ENCODE data around the gene ELMOD2. TPM values are rescaled to one million over a fixed set of nuclear protein-coding genes. Genes with fewer than 3 reads are reported as not detected.

ELMOD2 gene
- polyA plus RNA-seq, 1 donor from 2014 or later = 101 TPM

DNA sequence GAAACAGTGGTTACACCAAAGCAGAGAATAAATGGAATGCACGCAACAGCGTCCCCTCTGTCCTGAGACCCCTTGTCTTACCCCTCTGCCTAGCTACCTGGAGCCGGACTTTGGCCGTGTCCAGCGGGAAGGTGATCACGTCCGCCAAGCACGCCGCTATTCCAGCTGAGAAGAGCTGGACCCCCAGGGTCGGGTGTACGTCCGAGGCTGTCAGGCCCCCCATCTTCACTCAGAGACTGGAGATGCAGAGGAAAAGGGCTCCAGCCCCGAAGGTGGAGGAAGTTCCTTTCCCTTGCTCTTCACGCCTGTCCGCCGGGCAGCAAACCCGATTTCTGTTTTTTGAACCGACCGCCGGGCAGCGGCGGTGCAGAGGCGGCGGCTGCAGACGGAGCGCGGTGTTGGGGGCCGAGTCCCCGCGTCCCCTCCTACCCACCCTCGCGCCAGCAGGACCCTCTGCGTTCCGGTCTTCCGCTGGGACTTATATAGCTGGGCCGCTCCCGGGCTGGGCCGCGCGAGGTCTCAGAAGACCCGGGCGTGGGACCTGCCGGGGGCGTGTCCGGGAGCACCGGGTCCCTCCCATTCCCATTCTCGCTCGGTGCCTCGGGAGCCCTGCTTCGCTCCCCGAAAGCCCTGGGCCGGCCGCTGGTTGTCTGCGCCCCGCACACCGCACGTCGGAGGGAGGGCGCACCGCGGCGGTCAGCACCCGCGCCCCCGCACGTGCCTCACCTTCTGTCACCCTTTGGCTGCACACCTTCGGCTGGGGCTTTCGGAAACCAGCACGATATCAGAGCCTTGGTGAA is 44.7 kb downstream of the ELMOD2 start, which contains the start of gene UCP1:
Gene UCP1, minus strand, starts transcription at position 455 of the 800 bp plus-strand sequence. Its CDS starts 232 bp downstream, at position 223.
- Histone ChIP-seq H3K4me2 (ENCODE audit: low read length) (no peak within 1 kb of the TSS), H4K20me1 (ENCODE audit: insufficient read depth) (no peaks in the 10 kb centered on the region), H3K9me2 (ENCODE audit: insufficient read depth, low read length) (no peaks in the 10 kb centered on the region), H3K79me2 (replicated peaks; ENCODE audit: insufficient read depth, low read length) (no peaks in the 10 kb centered on the region), H3K36me3 (ENCODE audit: insufficient read depth, low read length) (no peaks in the 10 kb centered on the region), H3K27ac (ENCODE audit: low read length) (no peak within 1 kb of the TSS), H3K27me3 (ENCODE audit: insufficient read depth, low read depth, low read length) (peaks cover 49% of the 10 kb centered on the region), H3K9ac (ENCODE audit: low read length) (no peak within 1 kb of the TSS), H2AFZ (ENCODE audit: low read depth, low read length) (no peak within 1 kb of the TSS), H3K9me3 (ENCODE audit: low read length) (no peaks in the 10 kb centered on the region), H3K4me3 (ENCODE audit: low read length) (peak within 1 kb of the TSS; percentile 66), H3F3A (ENCODE audit: insufficient read depth, low read length, poor library complexity, severe bottlenecking) (no peaks in the 10 kb centered on the region)
- TF ChIP-seq EP300 (conservative IDR thresholded peaks at IDR 0.05; ENCODE audit: poor library complexity, severe bottlenecking) (no peak), TAF1 (IDR thresholded peaks at IDR 0.05; ENCODE audit: low read depth) (no peak), SMC3 (conservative IDR thresholded peaks at IDR 0.05; ENCODE audit: poor library complexity) (no peak), MXI1 (conservative IDR thresholded peaks at IDR 0.05; ENCODE audit: poor library complexity, severe bottlenecking) (no peak), POLR2AphosphoS5 (IDR thresholded peaks at IDR 0.05) (no peak), RAD21 (conservative IDR thresholded peaks at IDR 0.05) (no peak), EZH2 (IDR thresholded peaks at IDR 0.05; ENCODE audit: borderline replicate concordance, insufficient read depth, low read length, poor library complexity, severe bottlenecking) (no peak), REST (IDR thresholded peaks at IDR 0.05; ENCODE audit: borderline replicate concordance) (no peak)
- TF ChIP-seq, protein P1, sequence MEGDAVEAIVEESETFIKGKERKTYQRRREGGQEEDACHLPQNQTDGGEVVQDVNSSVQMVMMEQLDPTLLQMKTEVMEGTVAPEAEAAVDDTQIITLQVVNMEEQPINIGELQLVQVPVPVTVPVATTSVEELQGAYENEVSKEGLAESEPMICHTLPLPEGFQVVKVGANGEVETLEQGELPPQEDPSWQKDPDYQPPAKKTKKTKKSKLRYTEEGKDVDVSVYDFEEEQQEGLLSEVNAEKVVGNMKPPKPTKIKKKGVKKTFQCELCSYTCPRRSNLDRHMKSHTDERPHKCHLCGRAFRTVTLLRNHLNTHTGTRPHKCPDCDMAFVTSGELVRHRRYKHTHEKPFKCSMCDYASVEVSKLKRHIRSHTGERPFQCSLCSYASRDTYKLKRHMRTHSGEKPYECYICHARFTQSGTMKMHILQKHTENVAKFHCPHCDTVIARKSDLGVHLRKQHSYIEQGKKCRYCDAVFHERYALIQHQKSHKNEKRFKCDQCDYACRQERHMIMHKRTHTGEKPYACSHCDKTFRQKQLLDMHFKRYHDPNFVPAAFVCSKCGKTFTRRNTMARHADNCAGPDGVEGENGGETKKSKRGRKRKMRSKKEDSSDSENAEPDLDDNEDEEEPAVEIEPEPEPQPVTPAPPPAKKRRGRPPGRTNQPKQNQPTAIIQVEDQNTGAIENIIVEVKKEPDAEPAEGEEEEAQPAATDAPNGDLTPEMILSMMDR (IDR thresholded peaks at IDR 0.05; ENCODE audit: poor library complexity, severe bottlenecking) = no peak

- H3K9me3 ChIP-seq (ENCODE audit: low read length) = no peaks in the 10 kb centered on the region
- TF ChIP-seq SMC3 (conservative IDR thresholded peaks at IDR 0.05; ENCODE audit: poor library complexity) = no peak
- TF ChIP-seq, protein P1 (IDR thresholded peaks at IDR 0.05; ENCODE audit: poor library complexity, severe bottlenecking) = no peak
- no peak for TF ChIP-seq EP300 (conservative IDR thresholded peaks at IDR 0.05; ENCODE audit: poor library complexity, severe bottlenecking)
- no peak for TF ChIP-seq EZH2 (IDR thresholded peaks at IDR 0.05; ENCODE audit: borderline replicate concordance, insufficient read depth, low read length, poor library complexity, severe bottlenecking)
- no peak for TF ChIP-seq POLR2AphosphoS5 (IDR thresholded peaks at IDR 0.05)
- no peak for TF ChIP-seq TAF1 (IDR thresholded peaks at IDR 0.05; ENCODE audit: low read depth)
- TF ChIP-seq RAD21 (conservative IDR thresholded peaks at IDR 0.05) = no peak
- no peak for TF ChIP-seq MXI1 (conservative IDR thresholded peaks at IDR 0.05; ENCODE audit: poor library complexity, severe bottlenecking)
- no peak for TF ChIP-seq REST (IDR thresholded peaks at IDR 0.05; ENCODE audit: borderline replicate concordance)
- no peaks in the 10 kb centered on the region for H3F3A ChIP-seq (ENCODE audit: insufficient read depth, low read length, poor library complexity, severe bottlenecking)
- H3K27ac ChIP-seq (ENCODE audit: low read length) = no peak overlapping the region
- H4K20me1 ChIP-seq (ENCODE audit: insufficient read depth) = no peaks in the 10 kb centered on the region
- H3K27me3 ChIP-seq (ENCODE audit: insufficient read depth, low read depth, low read length) = peaks cover 49% of the 10 kb centered on the region
- no peak overlapping the region for H3K9ac ChIP-seq (ENCODE audit: low read length)
- H3K36me3 ChIP-seq (ENCODE audit: insufficient read depth, low read length) = no peaks in the 10 kb centered on the region
- H3K9me2 ChIP-seq (ENCODE audit: insufficient read depth, low read length) = no peaks in the 10 kb centered on the region
- H3K79me2 ChIP-seq (replicated peaks; ENCODE audit: insufficient read depth, low read length) = no peaks in the 10 kb centered on the region
- H3K4me3 ChIP-seq (ENCODE audit: low read length) = peak overlapping the region; percentile 66
- H2AFZ ChIP-seq (ENCODE audit: low read depth, low read length) = no peak overlapping the region
- no peak overlapping the region for H3K4me2 ChIP-seq (ENCODE audit: low read length)
Observed at GRCh38 chr4:140569307-140569638, 45.3 kb downstream of the ELMOD2 start.

Measured in neural cell (in vitro differentiated cells).